HL-60 (cell line): ENCODE measurements around the gene SH3RF3.

ENCODE experiments used
- CTCF ChIP-seq: IDR thresholded peaks from one replicate; pipeline ENCODE4 v1.5.1; 2011; ENCODE audit warnings: low read length, control low read depth, inconsistent platforms; ENCODE audit not compliant: insufficient read depth
- GABPA ChIP-seq: IDR thresholded peaks from 2 replicates; pipeline ENCODE4 v1.6.1; 2012; ENCODE audit warnings: low read depth
- POLR2AphosphoS5 ChIP-seq: IDR thresholded peaks from 2 replicates; pipeline ENCODE4 v1.6.1; 2012; ENCODE audit warnings: low read depth
- REST ChIP-seq: IDR thresholded peaks from 2 replicates; pipeline ENCODE4 v1.6.1; 2012; ENCODE audit warnings: low read depth; ENCODE audit not compliant: insufficient replicate concordance

- TF ChIP-seq CTCF = no peak
- no peak for TF ChIP-seq POLR2AphosphoS5
- TF ChIP-seq REST = no peak
- no peak for TF ChIP-seq GABPA
These were observed 5.3 kb upstream of the SH3RF3 start for GRCh38 chr2:109123586-109124201.
